ENCODE data around the gene RAB4A. TPM values are rescaled to one million over a fixed set of nuclear protein-coding genes. Genes with fewer than 3 reads are reported as not detected.

The RAB4A gene
- total and polyA plus RNA-seq, 9 of the 15 experiments (the other 6 are each of a cell fraction or from before 2014, with no cell fraction given), result 8.3 to 61.0 (median 26.7) TPM

- peak; percentile 74 for TF ChIP-seq USF1 (CRISPR knock-in tag; IDR thresholded peaks at IDR 0.05)
- peak; percentile 84; the same call in 1 of the 2 replicates for TF ChIP-seq JUN (IDR thresholded peaks at IDR 0.05; ENCODE audit: borderline replicate concordance, low read depth, low read length)
- no peak for TF ChIP-seq JUN (CRISPR knock-in tag; IDR thresholded peaks at IDR 0.05; ENCODE audit: borderline replicate concordance)
- peak in 1 of 2 experiments; percentile 39; a peak in 1 of 4 replicates for TF ChIP-seq RCOR1 (IDR thresholded peaks at IDR 0.05; ENCODE audit: borderline replicate concordance in 1 of 2, low read depth in 2 of 2, low read length in 2 of 2)
- no peak for TF ChIP-seq CREBBP (IDR thresholded peaks at IDR 0.05; ENCODE audit: low read depth, low read length)
- peak; percentile 91 for TF ChIP-seq ZNF395 (CRISPR knock-in tag; IDR thresholded peaks at IDR 0.05)
- TF ChIP-seq ZNF507 (tag; conservative IDR thresholded peaks at IDR 0.05), result no peak
- TF ChIP-seq ZNF764 (CRISPR knock-in tag; IDR thresholded peaks at IDR 0.05; ENCODE audit: low read depth), result no peak
- peak; percentile 95 for TF ChIP-seq PHF20 (IDR thresholded peaks at IDR 0.05; ENCODE audit: partially characterized antibody)
- peak; percentile 90 for TF ChIP-seq VEZF1 (CRISPR knock-in tag; IDR thresholded peaks at IDR 0.05)
- peak; percentile 95 to 97 for TF ChIP-seq MNT (conservative IDR thresholded peaks at IDR 0.05)
- TF ChIP-seq ATF4 (CRISPR knock-in tag; IDR thresholded peaks at IDR 0.05), result peak; percentile 43; the same call in 1 of the 2 replicates
- TF ChIP-seq POLR3A (IDR thresholded peaks at IDR 0.05; ENCODE audit: borderline replicate concordance, extremely low read depth, insufficient read depth, insufficient read length), result no peak
- peak; percentile 73 for TF ChIP-seq CCNT2 (IDR thresholded peaks at IDR 0.05; ENCODE audit: borderline replicate concordance, extremely low read depth, insufficient read length, low read depth, low read length)
- TF ChIP-seq ILK (tag; IDR thresholded peaks at IDR 0.05; ENCODE audit: borderline replicate concordance, low read depth), result no peak
- TF ChIP-seq HOMEZ (CRISPR knock-in tag; IDR thresholded peaks at IDR 0.05), result 0 out of 2 replicates have a peak, but pooled peaks have one; percentile 68
- no peak for TF ChIP-seq TAF9B (IDR thresholded peaks at IDR 0.05; ENCODE audit: partially characterized antibody)
Observed at GRCh38 chr1:229270547-229271447, at the start of gene RAB4A (continued).
